Smooth muscle cell (in vitro differentiated cells): ENCODE data around the gene POPDC2. TPM values are rescaled to one million over a fixed set of nuclear protein-coding genes. Genes with fewer than 3 reads are reported as not detected.
A peak's percentile ranks its signal among the peaks of the same experiment; 100 is the strongest.

Source experiments
- DNase-seq: peaks from one replicate; lab custom pipeline; 2025; ENCODE audit not compliant: unreplicated experiment; lab: John Stamatoyannopoulos, UW
- H2AFZ ChIP-seq: fragments of 200-600 bp; sonication (generic); 2 replicates; pipeline ENCODE4 v1.6.0; 2016; ENCODE audit warnings: antibody characterized with exemption, low read depth, mild to moderate bottlenecking
- H3F3A ChIP-seq: fragments of 200-600 bp; sonication (generic); 2 replicates; pipeline ENCODE4 v1.6.0; 2017; ENCODE audit warnings: antibody characterized with exemption, low read depth
- H3K27ac ChIP-seq: fragments of 200-600 bp; sonication (generic); 2 replicates; pipeline ENCODE4 v1.5.1; 2016; ENCODE audit warnings: low read depth, mild to moderate bottlenecking
- H3K27me3 ChIP-seq: fragments of 200-600 bp; sonication (generic); 2 replicates; pipeline ENCODE4 v1.6.1; 2016; ENCODE audit warnings: low read depth, mild to moderate bottlenecking
- H3K36me3 ChIP-seq: fragments of 200-600 bp; sonication (generic); 2 replicates; pipeline ENCODE4 v1.5.1; 2016; ENCODE audit warnings: low read depth
- H3K4me1 ChIP-seq: fragments of 200-600 bp; sonication (generic); 2 replicates; pipeline ENCODE4 v1.5.1; 2016; ENCODE audit warnings: low read depth
- H3K4me2 ChIP-seq: fragments of 200-600 bp; sonication (generic); 2 replicates; pipeline ENCODE4 v1.6.0; 2016; ENCODE audit warnings: mild to moderate bottlenecking
- H3K4me3 ChIP-seq: fragments of 200-600 bp; sonication (generic); 2 replicates; pipeline ENCODE4 v1.5.1; 2016; ENCODE audit warnings: mild to moderate bottlenecking
- H3K79me2 ChIP-seq: fragments of 200-600 bp; sonication (generic); 2 replicates; pipeline ENCODE4 v1.6.0; 2016; ENCODE audit warnings: low read depth, mild to moderate bottlenecking
- H3K9ac ChIP-seq: fragments of 200-600 bp; sonication (generic); 2 replicates; pipeline ENCODE4 v1.6.0; 2016; ENCODE audit warnings: low read depth
- H3K9me3 ChIP-seq: fragments of 200-600 bp; sonication (generic); replicated peaks from 2 replicates; pipeline ENCODE4 v1.5.1; 2016; ENCODE audit warnings: low read depth
- H4K20me1 ChIP-seq: fragments of 200-600 bp; sonication (generic); 2 replicates; pipeline ENCODE4 v1.6.0; 2016; ENCODE audit warnings: low read depth
- CTCF ChIP-seq: fragments of 200-600 bp; sonication (generic); IDR thresholded peaks from 2 replicates; pipeline ENCODE4 v1.5.1; 2017; ENCODE audit warnings: borderline replicate concordance, mild to moderate bottlenecking, antibody characterized with exemption; ENCODE audit not compliant: insufficient read depth, poor library complexity, severe bottlenecking
- WGBS: methylation state at CpG from one replicate; pipeline ENCODE4 v1.1.7; 2016; ENCODE audit warnings: low lambda C conversion rate; 5-methylcytosine and 5-hydroxymethylcytosine counted together
- polyA plus RNA-seq: library from polyadenylated mRNA; unstranded; fragments of >200 nt; fragmentation: Nextera tagmentation; extraction: Ambion mirVana; gene quantifications from 2 replicates; pipeline ENCODE4 v1.2.1, GENCODE V29; 2016
- total RNA-seq: library from RNA; depleted of rRNA; stranded (reverse); fragments of >200 nt; gene quantifications from 2 replicates; pipeline ENCODE4 v1.2.3, GENCODE V29; 2014

Gene POPDC2
- total and polyA plus RNA-seq, 2 experiments from 2014 or later = 0.94 to 1.2 TPM

DNA sequence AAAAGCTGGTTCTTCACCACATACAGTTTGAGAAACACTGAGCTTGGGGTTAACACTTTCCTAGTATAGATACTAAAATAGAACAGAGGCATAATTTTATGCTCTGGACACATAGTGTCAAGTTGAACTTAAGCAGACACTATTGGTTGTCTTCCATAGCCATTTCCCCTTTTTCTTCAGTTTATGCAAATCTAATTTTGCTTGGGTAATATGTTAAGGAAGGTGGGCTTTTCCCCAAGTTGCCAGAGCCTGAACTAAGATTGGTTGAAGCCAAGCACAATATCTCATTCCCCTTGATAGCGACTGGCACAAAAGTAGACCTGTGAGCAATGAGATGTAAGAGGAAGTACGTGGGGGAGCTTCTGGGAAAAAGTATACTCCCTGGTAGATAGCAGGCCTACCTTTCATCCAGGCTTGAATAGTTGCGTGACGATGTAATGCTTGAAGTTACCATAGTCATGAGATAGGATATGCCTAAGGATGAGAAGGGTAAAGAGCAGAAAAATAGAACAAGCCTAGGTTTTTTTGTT is 4.5 kb upstream of the POPDC2 start:
- 83% methylated on average over 4 of the region's 4 CpGs for WGBS
- no peaks in the 10 kb centered on the region for H3F3A ChIP-seq
- no peaks in the 10 kb centered on the region for H3K79me2 ChIP-seq
- H3K27ac ChIP-seq = peak overlapping the region; percentile 81
- no peak for DNase-seq
- no peaks in the 10 kb centered on the region for H4K20me1 ChIP-seq
- H2AFZ ChIP-seq = no peak overlapping the region
- H3K9ac ChIP-seq = peak overlapping the region; percentile 6
- no peaks in the 10 kb centered on the region for H3K4me1 ChIP-seq
- H3K4me2 ChIP-seq = peak overlapping the region; percentile 23
- no peak overlapping the region for H3K4me3 ChIP-seq
- no peak for TF ChIP-seq CTCF
- peaks cover 5% of the 10 kb centered on the region for H3K36me3 ChIP-seq
- H3K9me3 ChIP-seq = no peaks in the 10 kb centered on the region
- H3K27me3 ChIP-seq = no peaks in the 10 kb centered on the region

DNA sequence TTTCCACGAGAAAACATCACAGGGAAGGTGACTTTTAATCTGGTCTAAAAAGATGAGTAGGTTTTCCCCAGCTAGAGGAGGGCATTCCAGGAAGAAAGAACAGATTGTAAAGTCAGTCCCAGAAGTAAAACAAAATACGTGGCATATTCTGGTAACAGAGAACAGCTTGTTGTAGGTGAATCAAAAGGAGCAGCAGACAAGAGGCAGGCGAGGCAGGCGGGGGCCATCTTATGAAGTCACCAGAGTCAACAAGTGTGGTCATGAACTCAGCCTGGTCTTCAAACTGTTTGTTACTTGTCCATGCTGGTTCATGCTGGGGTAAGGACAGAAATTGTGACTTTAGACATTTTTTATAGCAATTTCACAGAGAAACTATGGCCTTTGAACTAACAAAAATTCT is 4.0 kb upstream of the POPDC2 start:
- H3F3A ChIP-seq = no peaks in the 10 kb centered on the region
- H3K79me2 ChIP-seq = no peaks in the 10 kb centered on the region
- WGBS = 62% methylated on average over 4 of the region's 4 CpGs
- peak overlapping the region; percentile 23 for H3K4me2 ChIP-seq
- peak overlapping the region; percentile 6 for H3K9ac ChIP-seq
- no peak overlapping the region for H3K4me3 ChIP-seq
- H3K36me3 ChIP-seq = peaks cover 5% of the 10 kb centered on the region
- DNase-seq = no peak
- H2AFZ ChIP-seq = no peak overlapping the region
- H4K20me1 ChIP-seq = no peaks in the 10 kb centered on the region
- no peaks in the 10 kb centered on the region for H3K27me3 ChIP-seq
- no peaks in the 10 kb centered on the region for H3K4me1 ChIP-seq
- no peak for TF ChIP-seq CTCF
- peak overlapping the region; percentile 81 for H3K27ac ChIP-seq
- no peaks in the 10 kb centered on the region for H3K9me3 ChIP-seq

GRCh38 chr3:119663885-119664284 is 3.5 kb upstream of the POPDC2 start:
- Histone ChIP-seq H3K27me3 (no peaks in the 10 kb centered on the region), H3K27ac (peak overlapping the region; percentile 81), H3F3A (no peaks in the 10 kb centered on the region), H3K9me3 (no peaks in the 10 kb centered on the region), H3K79me2 (no peaks in the 10 kb centered on the region), H2AFZ (no peak overlapping the region), H3K4me2 (no peak overlapping the region), H3K36me3 (peaks cover under 1% of the 10 kb centered on the region), H4K20me1 (no peaks in the 10 kb centered on the region), H3K4me1 (no peaks in the 10 kb centered on the region), H3K9ac (peak overlapping the region; percentile 6), H3K4me3 (no peak overlapping the region)
- no peak for TF ChIP-seq CTCF
- no peak for DNase-seq
- WGBS = 67% methylated on average over 2 of the region's 2 CpGs
